ENCODE data around the gene INTS13. TPM values are rescaled to one million over a fixed set of nuclear protein-coding genes. Genes with fewer than 3 reads are reported as not detected.
A peak's percentile ranks its signal among the peaks of the same experiment; 100 is the strongest.
"Not testable (repeated sequence)": the region's sequence is repeated elsewhere in the genome, so short reads cannot be mapped to it uniquely, and the experiment has no call there.

The INTS13 gene
- total RNA-seq, 1 donor from 2014 or later, result 14.1 TPM

- TF ChIP-seq CTCF (IDR thresholded peaks at IDR 0.05), result no peak
- DNase-seq, result no peak
- intact Hi-C loops (cut with DNase I), result no loop called here
- H3K9me3 ChIP-seq, result no peaks in the 10 kb centered on the region
- ATAC-seq, result no peak
- H3K4me1 ChIP-seq, result peaks cover 18% of the 10 kb centered on the region
- no peak overlapping the region for H3K27ac ChIP-seq
- H3K27me3 ChIP-seq (ENCODE audit: low read depth), result no peaks in the 10 kb centered on the region
- no peaks in the 10 kb centered on the region for H3K36me3 ChIP-seq
- no peak overlapping the region for H3K4me3 ChIP-seq
Observed at GRCh38 chr12:26869104-26869494, 68.7 kb downstream of the INTS13 start.

- H3K9me3 ChIP-seq, result no peaks in the 10 kb centered on the region
- H3K27ac ChIP-seq, result no peak overlapping the region
- H3K4me1 ChIP-seq, result peaks cover 18% of the 10 kb centered on the region
- ATAC-seq (no peak), DNase-seq (no peak)
- no peak overlapping the region for H3K4me3 ChIP-seq
- H3K36me3 ChIP-seq, result no peaks in the 10 kb centered on the region
- intact Hi-C loops (cut with DNase I), result no loop called here
- TF ChIP-seq CTCF (IDR thresholded peaks at IDR 0.05), result no peak
- no peaks in the 10 kb centered on the region for H3K27me3 ChIP-seq (ENCODE audit: low read depth)
Observed at GRCh38 chr12:26868447-26869103, 69.2 kb downstream of the INTS13 start.

GRCh38 chr12:26867080-26867479 lies 70.7 kb downstream of the INTS13 start:
- peaks cover 18% of the 10 kb centered on the region for H3K4me1 ChIP-seq
- intact Hi-C loops (cut with DNase I), result no loop called here
- H3K36me3 ChIP-seq, result no peaks in the 10 kb centered on the region
- no peak overlapping the region for H3K4me3 ChIP-seq
- ATAC-seq (no peak), DNase-seq (no peak)
- no peak overlapping the region for H3K27ac ChIP-seq
- H3K27me3 ChIP-seq (ENCODE audit: low read depth), result no peaks in the 10 kb centered on the region
- H3K9me3 ChIP-seq, result no peaks in the 10 kb centered on the region
- TF ChIP-seq CTCF (IDR thresholded peaks at IDR 0.05), result no peak

GRCh38 chr12:26863515-26863914 lies 74.3 kb downstream of the INTS13 start:
- ATAC-seq, result no peak
- Histone ChIP-seq H3K36me3 (no peaks in the 10 kb centered on the region), H3K9me3 (no peaks in the 10 kb centered on the region), H3K4me1 (no peaks in the 10 kb centered on the region), H3K4me3 (no peak overlapping the region), H3K27ac (no peak overlapping the region), H3K27me3 (ENCODE audit: low read depth) (no peaks in the 10 kb centered on the region)
- peak; percentile 25 for TF ChIP-seq CTCF (IDR thresholded peaks at IDR 0.05)
- intact Hi-C loops (cut with DNase I), result no loop called here
- DNase-seq, result no peak

GRCh38 chr12:26862787-26863186 lies 75.0 kb downstream of the INTS13 start:
- intact Hi-C loops (cut with DNase I); H3K4me3 ChIP-seq; H3K27ac ChIP-seq; DNase-seq; ATAC-seq; H3K27me3 ChIP-seq (ENCODE audit: low read depth); H3K9me3 ChIP-seq; H3K36me3 ChIP-seq; H3K4me1 ChIP-seq: not testable (repeated sequence)

GRCh38 chr12:26861690-26862089 lies 76.1 kb downstream of the INTS13 start:
- intact Hi-C loops (cut with DNase I), result no loop called here

More at GRCh38 chr12:26861690-26862089, 76.1 kb downstream of the INTS13 start:
- DNase-seq (no peak), ATAC-seq (no peak)
- no peaks in the 10 kb centered on the region for H3K36me3 ChIP-seq
- no peaks in the 10 kb centered on the region for H3K9me3 ChIP-seq
- H3K27ac ChIP-seq, result no peak overlapping the region
- no peaks in the 10 kb centered on the region for H3K4me1 ChIP-seq
- H3K27me3 ChIP-seq (ENCODE audit: low read depth), result no peaks in the 10 kb centered on the region
- TF ChIP-seq CTCF (IDR thresholded peaks at IDR 0.05), result no peak
- no peak overlapping the region for H3K4me3 ChIP-seq

Measured in lower lobe of right lung (tissue), 2 donors.